Activated CD4-positive, alpha-beta memory T cell treated with anti-CD3 and anti-CD28 coated beads for 36 hours (primary cell): ENCODE measurements around the gene LHFPL3. TPM values are rescaled to one million over a fixed set of nuclear protein-coding genes. Genes with fewer than 3 reads are reported as not detected.

ENCODE experiments used
- CTCF ChIA-PET: fragments of 350-600 bp; sonication (Branson Sonifier 250); formaldehyde crosslinking; loops from one replicate; lab custom pipeline; 2021; ENCODE audit warnings: antibody characterized with exemption, inconsistent platforms; lab: Charles Lee
- POLR2A ChIA-PET: fragments of 350-600 bp; sonication (Branson Sonifier 250); formaldehyde crosslinking; loops from one replicate; lab custom pipeline; 2021; ENCODE audit warnings: antibody characterized with exemption; lab: Charles Lee
- DNase-seq: peaks from one replicate; pipeline ENCODE4 v3.0.0-alpha.2; 2020
- H3K27ac Mint-ChIP-seq: one replicate; pipeline ENCODE4 v1.8.0; 2021; ENCODE audit warnings: mixed read lengths
- H3K27me3 Mint-ChIP-seq: one replicate; pipeline ENCODE4 v1.8.0; 2021; ENCODE audit warnings: mixed read lengths
- H3K36me3 Mint-ChIP-seq: one replicate; pipeline ENCODE4 v1.8.0; 2021; ENCODE audit warnings: mixed read lengths
- H3K4me1 Mint-ChIP-seq: one replicate; pipeline ENCODE4 v1.8.0; 2021; ENCODE audit warnings: low read depth, mixed read lengths
- H3K4me3 Mint-ChIP-seq: one replicate; pipeline ENCODE4 v1.8.0; 2021; ENCODE audit warnings: mild to moderate bottlenecking, mixed read lengths
- H3K9me3 Mint-ChIP-seq: one replicate; pipeline ENCODE4 v1.8.0; 2021; ENCODE audit warnings: mixed read lengths
- intact Hi-C: fragments of 100-400 bp; cut with micrococcal nuclease; formaldehyde crosslinking; loops from one replicate; pipeline ENCODE4 v1.15.1; 2023
- total RNA-seq, 2 experiments: library from RNA; stranded (reverse); gene quantifications; one replicate each; pipeline ENCODE4 v1.2.3, GENCODE V29; 2021

The LHFPL3 gene
- total RNA-seq, 2 experiments from 2014 or later: not detected

DNA sequence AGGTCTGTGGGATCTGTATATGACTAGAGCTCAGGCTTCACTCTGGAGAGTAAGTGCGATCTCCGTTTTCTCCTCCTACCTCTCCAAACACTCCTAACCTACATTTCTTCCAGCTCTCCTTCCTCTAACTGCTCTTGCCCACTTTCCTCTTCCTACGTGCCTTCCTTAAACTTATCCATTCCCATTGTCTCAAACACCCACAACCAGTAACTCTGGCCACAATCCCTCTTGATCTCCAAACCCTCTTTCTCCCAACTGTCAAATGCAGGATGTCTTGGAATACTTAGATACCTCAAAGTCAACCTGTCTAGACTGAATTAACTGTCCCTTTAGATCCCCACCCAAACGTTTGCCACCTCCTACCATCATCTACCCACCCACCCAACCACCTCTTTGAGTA is 471.9 kb downstream of the LHFPL3 start:
- H3K27ac Mint-ChIP-seq: no peak overlapping the region
- H3K9me3 Mint-ChIP-seq: no peaks in the 10 kb centered on the region
- no peak overlapping the region for H3K4me3 Mint-ChIP-seq
- ChIA-PET POLR2A (no interaction called here), CTCF (no interaction called here)
- peaks cover 11% of the 10 kb centered on the region for H3K27me3 Mint-ChIP-seq
- DNase-seq: no peak
- intact Hi-C loops: no loop called here
- H3K36me3 Mint-ChIP-seq: no peaks in the 10 kb centered on the region
- no peaks in the 10 kb centered on the region for H3K4me1 Mint-ChIP-seq

DNA sequence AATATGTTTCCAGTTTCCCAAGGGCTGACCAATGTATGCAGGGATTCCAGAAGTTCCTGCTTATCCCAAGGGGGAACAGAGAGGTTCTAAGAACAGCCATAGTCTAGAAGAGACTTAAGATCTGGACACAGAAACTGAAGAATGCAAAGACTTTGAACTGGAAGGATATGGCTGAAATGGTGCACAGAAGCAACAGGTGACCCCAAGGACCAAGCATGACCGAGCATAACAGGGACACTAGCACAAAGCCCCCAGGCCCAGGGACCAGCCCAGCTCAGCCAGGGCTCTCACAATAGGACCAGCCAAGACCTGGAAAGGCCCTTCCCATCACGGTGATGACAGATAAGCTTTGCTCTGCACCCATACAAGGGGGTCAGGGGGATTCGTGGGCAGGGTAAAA is 472.6 kb downstream of the LHFPL3 start:
- H3K36me3 Mint-ChIP-seq: no peaks in the 10 kb centered on the region
- H3K4me1 Mint-ChIP-seq: no peaks in the 10 kb centered on the region
- H3K9me3 Mint-ChIP-seq: no peaks in the 10 kb centered on the region
- POLR2A ChIA-PET: no interaction called here
- CTCF ChIA-PET: no interaction called here
- no peak for DNase-seq
- intact Hi-C loops: no loop called here
- H3K4me3 Mint-ChIP-seq: no peak overlapping the region
- no peak overlapping the region for H3K27ac Mint-ChIP-seq
- peaks cover 10% of the 10 kb centered on the region for H3K27me3 Mint-ChIP-seq

DNA sequence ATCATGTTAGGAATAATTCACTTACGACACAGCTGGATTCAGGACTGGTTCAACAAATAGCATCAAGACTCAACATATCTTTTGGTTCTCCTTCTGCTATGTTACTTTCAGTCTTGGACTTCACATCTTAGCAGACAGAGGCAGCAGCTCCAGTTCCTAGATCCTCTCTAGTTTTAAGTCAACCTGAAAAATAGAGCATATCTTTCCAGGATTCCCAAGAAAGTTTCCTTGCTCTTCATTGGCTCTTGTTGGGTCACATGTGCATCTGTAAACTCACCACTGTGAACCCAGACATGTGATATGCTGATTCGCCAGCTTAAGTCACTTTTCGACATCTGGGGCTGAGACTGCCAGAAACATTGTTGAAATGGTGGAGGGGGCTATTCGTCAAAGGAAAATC is 475.5 kb downstream of the LHFPL3 start:
- Mint-ChIP-seq H3K9me3 (no peaks in the 10 kb centered on the region), H3K36me3 (no peaks in the 10 kb centered on the region), H3K27me3 (peaks cover 16% of the 10 kb centered on the region), H3K4me3 (no peak overlapping the region), H3K4me1 (no peaks in the 10 kb centered on the region), H3K27ac (no peak overlapping the region)
- ChIA-PET CTCF (no interaction called here), POLR2A (no interaction called here)
- DNase-seq: no peak
- intact Hi-C loops: no loop called here

GRCh38 chr7:104804696-104805095 is 476.3 kb downstream of the LHFPL3 start:
- ChIA-PET CTCF (no interaction called here), POLR2A (no interaction called here)
- DNase-seq: no peak
- no peaks in the 10 kb centered on the region for H3K4me1 Mint-ChIP-seq
- H3K9me3 Mint-ChIP-seq: no peaks in the 10 kb centered on the region
- no peak overlapping the region for H3K4me3 Mint-ChIP-seq
- H3K27me3 Mint-ChIP-seq: peaks cover 16% of the 10 kb centered on the region
- no peak overlapping the region for H3K27ac Mint-ChIP-seq
- H3K36me3 Mint-ChIP-seq: no peaks in the 10 kb centered on the region
- intact Hi-C loops: no loop called here

DNA sequence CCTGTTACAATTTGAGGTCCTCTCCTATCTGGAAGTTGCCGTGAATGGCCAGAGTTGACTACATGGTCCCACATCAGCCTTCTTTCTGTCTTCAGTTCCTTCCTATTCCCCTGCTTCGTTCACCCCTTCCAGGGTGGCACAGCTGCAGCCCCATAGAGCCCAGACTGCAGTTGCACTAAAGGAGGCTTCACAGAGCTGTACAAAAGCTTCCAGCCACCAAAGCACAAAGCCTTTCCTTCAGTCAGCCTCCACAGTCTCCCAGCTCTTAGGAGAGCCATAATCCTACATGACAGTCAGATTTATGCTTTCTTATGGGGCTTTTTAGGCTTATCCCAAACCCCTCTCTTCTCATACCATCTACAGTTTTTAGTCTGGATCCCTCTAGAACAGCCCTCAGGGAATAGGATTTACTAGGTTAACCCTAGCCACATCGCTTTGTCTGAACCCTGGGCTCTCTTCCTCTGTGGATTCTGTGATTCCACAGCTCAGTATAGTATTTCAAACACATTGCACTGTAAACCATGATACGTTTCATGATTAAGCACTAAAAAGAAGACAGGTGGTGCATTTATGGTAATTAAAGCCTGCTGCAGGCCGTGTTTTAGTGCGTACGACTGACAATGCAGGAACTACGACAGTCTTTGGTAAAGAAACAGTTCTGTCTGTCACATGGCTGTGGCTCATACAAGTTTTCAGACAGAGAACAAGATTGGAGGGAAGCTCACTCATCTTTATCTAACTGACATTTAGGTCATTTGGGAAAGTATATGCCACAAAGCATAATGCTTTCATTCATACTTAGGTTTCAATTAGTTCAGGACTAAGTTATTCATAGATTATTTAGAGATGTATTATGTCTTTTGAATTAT is 477.3 kb downstream of the LHFPL3 start:
- H3K27ac Mint-ChIP-seq: no peak overlapping the region
- ChIA-PET POLR2A (no interaction called here), CTCF (interaction anchor here (0.6 kb wide), 1 partner anchor 43 kb away, joined by 3 read pairs; no protein-coding TSS in a partner anchor)
- H3K36me3 Mint-ChIP-seq: no peaks in the 10 kb centered on the region
- DNase-seq: no peak
- H3K27me3 Mint-ChIP-seq: peaks cover 21% of the 10 kb centered on the region
- H3K4me1 Mint-ChIP-seq: no peaks in the 10 kb centered on the region
- intact Hi-C loops: no loop called here
- H3K4me3 Mint-ChIP-seq: no peak overlapping the region
- H3K9me3 Mint-ChIP-seq: no peaks in the 10 kb centered on the region

DNA sequence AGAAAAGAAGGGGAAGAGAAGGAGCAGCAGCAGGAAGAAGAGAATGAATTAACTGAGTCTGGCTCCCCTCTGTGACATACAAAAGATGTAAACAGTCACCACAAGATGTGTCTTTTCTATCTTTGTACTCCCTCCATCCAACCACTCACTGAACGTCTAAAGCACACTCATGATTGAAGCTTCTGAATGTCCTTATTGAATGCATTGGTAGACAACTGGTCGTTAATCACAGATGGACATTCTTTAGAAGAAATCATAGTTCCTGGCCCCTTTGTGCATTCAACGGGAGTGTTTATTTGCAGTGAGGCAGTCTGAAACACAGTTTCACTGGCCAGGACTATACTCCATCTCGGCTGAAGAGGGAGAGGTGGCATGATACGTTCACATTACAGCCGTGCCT is 479.3 kb downstream of the LHFPL3 start:
- DNase-seq: no peak
- intact Hi-C loops: no loop called here
- H3K4me1 Mint-ChIP-seq: no peaks in the 10 kb centered on the region
- no peak overlapping the region for H3K27ac Mint-ChIP-seq
- CTCF ChIA-PET: no interaction called here
- peaks cover 21% of the 10 kb centered on the region for H3K27me3 Mint-ChIP-seq
- no peak overlapping the region for H3K4me3 Mint-ChIP-seq
- no peaks in the 10 kb centered on the region for H3K9me3 Mint-ChIP-seq
- POLR2A ChIA-PET: no interaction called here
- no peaks in the 10 kb centered on the region for H3K36me3 Mint-ChIP-seq

- H3K4me1 Mint-ChIP-seq: no peaks in the 10 kb centered on the region
- ChIA-PET POLR2A (no interaction called here), CTCF (no interaction called here)
- peaks cover 17% of the 10 kb centered on the region for H3K27me3 Mint-ChIP-seq
- H3K27ac Mint-ChIP-seq: no peak overlapping the region
- no peaks in the 10 kb centered on the region for H3K36me3 Mint-ChIP-seq
- no peak overlapping the region for H3K4me3 Mint-ChIP-seq
- intact Hi-C loops: no loop called here
- DNase-seq: no peak
- H3K9me3 Mint-ChIP-seq: no peaks in the 10 kb centered on the region
These were observed 481.5 kb downstream of the LHFPL3 start for GRCh38 chr7:104809906-104810305.

GRCh38 chr7:104814126-104814525 is 485.7 kb downstream of the LHFPL3 start:
- H3K27me3 Mint-ChIP-seq: peaks cover 9% of the 10 kb centered on the region
- no peaks in the 10 kb centered on the region for H3K9me3 Mint-ChIP-seq
- H3K27ac Mint-ChIP-seq: no peak overlapping the region
- H3K36me3 Mint-ChIP-seq: no peaks in the 10 kb centered on the region
- no peaks in the 10 kb centered on the region for H3K4me1 Mint-ChIP-seq
- POLR2A ChIA-PET: no interaction called here
- CTCF ChIA-PET: no interaction called here
- no peak for DNase-seq
- no peak overlapping the region for H3K4me3 Mint-ChIP-seq
- intact Hi-C loops: no loop called here

DNA sequence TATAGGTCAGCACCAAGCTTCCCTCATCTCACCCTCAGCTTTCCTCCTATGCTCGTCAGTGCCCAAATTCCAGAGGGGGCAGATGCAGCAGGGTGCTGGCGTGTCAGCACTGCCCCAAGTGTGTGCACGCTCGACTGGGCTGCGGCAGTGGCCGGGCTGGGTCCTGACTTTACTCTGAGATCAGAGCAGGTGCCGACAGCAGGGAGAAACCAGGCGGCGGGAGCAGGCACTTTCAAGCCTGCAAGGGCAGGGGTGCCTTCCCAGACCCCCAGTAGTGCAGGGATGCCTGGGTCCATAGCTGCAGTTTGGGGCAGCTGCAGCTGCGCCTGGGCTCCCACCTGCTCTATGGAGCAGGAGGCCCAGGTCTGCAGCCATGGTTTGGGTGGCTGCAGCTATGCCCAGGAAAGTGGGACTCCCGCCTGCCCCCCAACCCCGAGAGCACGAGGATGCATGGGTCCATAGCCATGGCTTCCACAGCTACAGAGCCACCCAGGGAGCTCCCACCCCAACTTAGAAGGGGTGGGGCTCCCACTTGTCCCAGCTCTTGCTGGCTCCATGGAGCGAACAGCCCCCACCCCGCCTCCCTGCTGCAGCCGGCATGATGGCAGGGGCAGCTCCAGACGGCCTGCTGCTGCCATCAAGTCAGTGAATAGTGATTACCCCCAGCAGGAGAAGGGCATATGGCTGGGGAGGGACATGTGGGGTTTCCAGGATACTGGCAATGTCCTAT is 486.4 kb downstream of the LHFPL3 start:
- no peaks in the 10 kb centered on the region for H3K9me3 Mint-ChIP-seq
- no peak overlapping the region for H3K27ac Mint-ChIP-seq
- DNase-seq: no peak
- ChIA-PET CTCF (no interaction called here), POLR2A (no interaction called here)
- H3K4me1 Mint-ChIP-seq: no peaks in the 10 kb centered on the region
- intact Hi-C loops: no loop called here
- H3K36me3 Mint-ChIP-seq: no peaks in the 10 kb centered on the region
- no peak overlapping the region for H3K4me3 Mint-ChIP-seq
- peaks cover 9% of the 10 kb centered on the region for H3K27me3 Mint-ChIP-seq

- Mint-ChIP-seq H3K36me3 (no peaks in the 10 kb centered on the region), H3K27me3 (peaks cover 2% of the 10 kb centered on the region), H3K4me1 (no peaks in the 10 kb centered on the region), H3K9me3 (no peaks in the 10 kb centered on the region), H3K27ac (no peak overlapping the region), H3K4me3 (no peak overlapping the region)
- POLR2A ChIA-PET: no interaction called here
- no peak for DNase-seq
- intact Hi-C loops: no loop called here
- CTCF ChIA-PET: no interaction called here
These were observed 488.1 kb downstream of the LHFPL3 start for GRCh38 chr7:104816537-104816936.

- intact Hi-C loops: no loop called here
- DNase-seq: no peak
- POLR2A ChIA-PET: interaction anchor here (0.7 kb wide), 1 partner anchor 394 kb away, joined by 3 read pairs; no protein-coding TSS in a partner anchor
- CTCF ChIA-PET: no interaction called here
- Mint-ChIP-seq H3K27ac (no peak overlapping the region), H3K27me3 (no peaks in the 10 kb centered on the region), H3K36me3 (no peaks in the 10 kb centered on the region), H3K4me1 (no peaks in the 10 kb centered on the region), H3K9me3 (no peaks in the 10 kb centered on the region), H3K4me3 (no peak overlapping the region)
These were observed 490.8 kb downstream of the LHFPL3 start for GRCh38 chr7:104818961-104819880.
